Gastrocnemius medialis (tissue), 4 donors: ENCODE data around the gene PRDM7.

ENCODE experiments used
- CTCF ChIP-seq, 5 experiments: fragments of 450-650 bp in 3 of 5; fragments of 200-600 bp in 2 of 5; sonication (generic) in 2 of 5; IDR thresholded peaks in 4 of 5; conservative IDR thresholded peaks in 1 of 5; 1 replicate in 4 of 5; 2 replicates in 1 of 5; pipeline ENCODE4 v1.5.1; 2016 to 2019; ENCODE audit warnings: antibody characterized with exemption in 5 of 5, mild to moderate bottlenecking in 3 of 5, moderate library complexity in 3 of 5
- POLR2A ChIP-seq, 2 donors: fragments of 450-650 bp; IDR thresholded peaks; one replicate each; pipeline ENCODE4 v1.6.1; 2017; ENCODE audit warnings: antibody characterized with exemption in 2 of 2, mild to moderate bottlenecking in 2 of 2, moderate library complexity in 2 of 2

GRCh38 chr16:90053902-90054500, 23.1 kb downstream of the PRDM7 start:
- TF ChIP-seq CTCF (IDR thresholded peaks at IDR 0.05 in 4 of 5, conservative IDR thresholded peaks at IDR 0.05 in 1 of 5) (no peak), POLR2A (IDR thresholded peaks at IDR 0.05) (no peak)
